Measurements from ENCODE around the gene NR4A1.

The NR4A1 gene

DNA sequence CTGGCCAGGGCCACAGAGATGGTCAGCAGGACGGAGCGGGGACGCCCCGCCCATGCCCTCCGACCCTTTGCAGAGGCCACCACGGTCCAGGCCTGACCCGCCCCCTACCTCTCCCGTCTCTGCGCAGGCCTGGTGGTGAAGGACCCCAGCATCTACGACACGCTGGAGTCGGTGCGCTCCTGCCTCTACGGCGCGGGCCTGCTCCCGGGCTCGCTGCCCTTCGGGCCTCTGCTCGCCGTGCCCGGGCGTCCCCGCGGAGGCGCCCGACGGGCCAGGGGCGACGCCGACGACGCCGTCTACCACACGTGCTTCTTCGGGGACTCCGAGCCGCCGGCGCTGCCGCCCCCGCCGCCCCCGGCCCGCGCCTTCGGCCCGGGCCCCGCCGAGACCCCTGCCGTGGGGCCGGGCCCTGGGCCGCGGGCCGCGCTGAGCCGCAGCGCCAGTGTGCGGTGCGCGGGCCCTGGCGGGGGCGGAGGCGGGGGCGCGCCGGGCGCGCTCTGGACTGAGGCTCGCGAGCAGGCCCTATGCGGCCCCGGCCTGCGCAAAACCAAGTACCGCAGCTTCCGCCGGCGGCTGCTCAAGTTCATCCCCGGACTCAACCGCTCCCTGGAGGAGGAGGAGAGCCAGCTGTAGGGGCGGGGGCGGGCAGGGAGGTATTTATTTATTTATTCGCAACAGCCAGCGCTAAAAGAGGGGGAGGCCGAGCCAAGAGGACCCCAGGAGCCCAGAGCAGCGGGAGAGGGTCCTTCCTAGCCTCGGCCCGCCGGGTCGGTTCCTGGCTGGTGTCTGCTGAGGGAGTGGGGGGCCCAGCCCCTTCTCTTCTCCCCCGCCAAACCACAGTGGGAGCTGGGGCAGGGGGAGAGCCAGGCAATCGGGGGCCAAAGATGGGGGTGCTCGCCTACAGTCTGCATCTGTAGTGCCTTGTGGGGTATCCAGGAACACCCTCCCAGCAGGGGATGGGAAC is 36.4 kb upstream of the NR4A1 start:
- DNase-seq (ENCODE audit: low read depth, low spot score), result no peak

DNA sequence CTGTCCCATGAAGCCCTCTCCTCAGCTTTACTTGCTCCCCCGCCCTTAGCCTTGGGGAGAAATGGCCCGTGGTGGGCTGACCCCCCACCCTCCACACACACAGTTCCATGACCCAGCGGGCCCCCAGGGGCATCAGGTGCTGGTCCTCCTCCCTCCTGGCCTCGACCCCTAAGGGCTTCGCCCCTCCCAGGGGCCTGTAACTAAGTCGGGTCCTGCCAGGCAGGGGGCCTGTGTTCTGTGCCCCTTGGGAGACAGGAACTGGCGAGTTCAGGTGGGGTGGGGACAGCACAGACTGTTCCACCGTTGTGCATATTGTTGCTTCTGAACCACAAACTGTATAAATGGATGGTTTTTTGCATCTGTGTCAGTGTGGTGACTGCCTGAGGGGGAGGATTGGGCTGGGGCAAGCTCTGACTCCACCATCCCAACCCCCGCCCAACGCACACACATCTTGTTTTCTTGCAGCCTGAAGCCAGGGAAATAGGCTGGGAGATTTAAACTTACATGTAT is 35.7 kb upstream of the NR4A1 start:
- H3K4me3 ChIP-seq (ENCODE audit: low read length), result no peak overlapping the region; the same call in 1 of the 2 replicates
- peak; percentile 87 for DNase-seq (ENCODE audit: low read depth, low spot score)

More for the DNA sequence above, 36.4 kb upstream of the NR4A1 start:
- H3K4me3 ChIP-seq (ENCODE audit: low read length), result no peak overlapping the region

GRCh38 chr12:52018433-52019112 is 32.7 kb upstream of the NR4A1 start:
- H3K4me3 ChIP-seq (ENCODE audit: low read length), result no peak overlapping the region
- no peak for DNase-seq (ENCODE audit: low read depth, low spot score)

GRCh38 chr12:52019113-52019770 is 32.0 kb upstream of the NR4A1 start:
- no peak for DNase-seq (ENCODE audit: low read depth, low spot score)
- H3K4me3 ChIP-seq (ENCODE audit: low read length), result no peak overlapping the region

- peak overlapping the region; percentile 43 for H3K4me3 ChIP-seq (ENCODE audit: low read length)
- DNase-seq (ENCODE audit: low read depth, low spot score), result peak; percentile 73
Observed at GRCh38 chr12:52020539-52021336, 30.5 kb upstream of the NR4A1 start.

DNA sequence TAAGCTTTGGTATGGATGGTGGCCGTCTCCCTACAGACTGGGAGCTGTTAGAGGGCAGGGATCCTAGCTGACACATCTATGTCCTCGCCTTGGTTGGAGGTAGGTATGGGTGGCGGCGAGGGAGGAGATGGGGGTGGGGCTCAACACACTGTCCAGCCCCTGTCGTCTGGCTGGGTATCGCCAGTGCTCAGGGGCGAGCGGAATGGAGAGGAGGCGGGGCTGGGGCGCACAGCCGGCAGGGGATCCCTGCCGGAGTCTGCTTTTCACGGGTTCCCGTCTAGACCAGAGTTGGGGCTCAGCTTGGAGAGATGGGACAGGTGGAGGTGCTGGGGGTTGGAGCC is 28.4 kb upstream of the NR4A1 start:
- H3K4me3 ChIP-seq (ENCODE audit: low read length), result peak overlapping the region; percentile 62
- DNase-seq (ENCODE audit: low read depth, low spot score), result no peak

GRCh38 chr12:52023182-52023975 is 27.9 kb upstream of the NR4A1 start:
- peak; percentile 72 for DNase-seq (ENCODE audit: low read depth, low spot score)
- peak overlapping the region; percentile 62 for H3K4me3 ChIP-seq (ENCODE audit: low read length)

DNA sequence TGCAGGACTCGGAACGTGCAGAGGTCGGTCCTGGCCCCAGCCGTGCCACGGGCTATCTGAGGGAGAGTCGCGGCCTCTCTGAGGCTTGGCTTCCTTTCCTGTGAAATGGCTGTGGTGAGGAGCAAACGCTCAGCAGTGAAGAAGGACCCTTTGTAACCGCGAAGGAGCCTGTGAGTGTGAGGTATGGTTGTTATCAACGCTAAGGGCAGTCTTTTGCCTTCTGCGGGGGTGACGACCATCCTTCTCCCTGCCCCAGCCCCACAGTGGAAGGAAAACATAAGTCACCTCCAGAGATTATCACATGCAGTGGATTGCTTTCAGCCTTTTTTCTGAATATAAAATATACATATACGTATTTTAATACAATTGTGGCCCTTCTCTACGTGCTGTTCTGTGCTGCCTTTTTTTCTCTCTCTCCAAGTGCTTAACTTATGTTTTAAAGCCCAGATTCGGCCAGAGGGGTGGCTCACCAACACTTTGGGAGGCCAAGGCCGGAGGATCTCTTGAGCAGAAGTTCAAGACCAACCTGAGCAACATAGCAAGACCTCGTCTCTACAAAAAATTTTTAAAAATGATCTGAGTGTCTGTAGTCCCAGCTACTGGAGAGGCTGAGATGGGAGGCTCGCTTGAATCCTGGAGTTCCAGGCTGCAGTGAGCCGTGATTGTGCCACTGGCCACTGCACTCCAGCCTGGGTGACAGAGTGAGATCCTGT is 27.1 kb upstream of the NR4A1 start:
- peak overlapping the region; percentile 62 for H3K4me3 ChIP-seq (ENCODE audit: low read length)
- DNase-seq (ENCODE audit: low read depth, low spot score), result no peak

- DNase-seq (ENCODE audit: low read depth, low spot score), result peak; percentile 91
Observed at GRCh38 chr12:52024845-52025230, 26.4 kb upstream of the NR4A1 start.

DNA sequence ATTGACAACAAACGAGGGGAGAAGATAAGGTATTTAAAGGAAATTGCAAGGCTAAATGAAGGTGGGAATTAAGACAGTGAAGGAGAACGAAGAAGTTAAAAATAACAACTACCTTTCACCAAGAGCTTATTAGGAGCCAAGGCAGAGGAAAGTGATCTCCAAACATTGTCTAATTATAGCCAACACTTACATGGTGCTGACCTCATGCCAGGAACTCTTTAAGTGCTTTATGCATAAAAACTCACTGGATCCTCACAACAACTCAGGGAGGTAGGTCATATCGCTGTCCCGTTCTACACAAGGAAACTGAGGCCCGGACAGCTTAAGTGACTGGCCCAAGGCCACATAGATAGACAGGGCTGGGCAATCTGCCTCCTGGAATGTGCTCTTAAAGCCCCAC is 25.0 kb upstream of the NR4A1 start:
- no peak overlapping the region; the same call in 1 of the 2 replicates for H3K4me3 ChIP-seq (ENCODE audit: low read length)
- no peak for DNase-seq (ENCODE audit: low read depth, low spot score)

More at GRCh38 chr12:52024845-52025230, 26.4 kb upstream of the NR4A1 start:
- peak overlapping the region; percentile 62 for H3K4me3 ChIP-seq (ENCODE audit: low read length)

GRCh38 chr12:52027085-52027843 is 24.0 kb upstream of the NR4A1 start:
- DNase-seq (ENCODE audit: low read depth, low spot score), result no peak
- no peak overlapping the region for H3K4me3 ChIP-seq (ENCODE audit: low read length)

GRCh38 chr12:52029685-52030084 is 21.6 kb upstream of the NR4A1 start:
- no peak for DNase-seq (ENCODE audit: low read depth, low spot score)
- H3K4me3 ChIP-seq (ENCODE audit: low read length), result no peak overlapping the region

DNA sequence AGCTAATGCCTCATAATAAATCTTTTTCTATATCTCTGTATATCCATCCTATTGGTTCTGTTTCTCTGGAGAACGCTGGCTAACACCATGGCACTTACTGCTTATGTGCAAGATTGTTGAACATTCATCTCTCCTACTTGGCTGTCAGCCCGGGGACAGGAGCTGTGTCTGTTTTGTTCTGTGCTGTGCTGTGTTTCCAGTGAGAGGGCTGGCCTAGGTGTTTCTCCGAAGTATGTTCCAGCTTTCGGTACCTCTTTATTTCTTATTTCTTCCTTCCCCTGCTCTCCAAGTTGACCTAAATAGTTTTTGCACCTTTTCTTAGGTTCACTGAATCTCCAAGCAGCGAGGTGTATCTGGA is 18.8 kb upstream of the NR4A1 start:
- no peak for DNase-seq (ENCODE audit: low read depth, low spot score)
- peak overlapping the region; percentile 33 for H3K4me3 ChIP-seq (ENCODE audit: low read length)

DNA sequence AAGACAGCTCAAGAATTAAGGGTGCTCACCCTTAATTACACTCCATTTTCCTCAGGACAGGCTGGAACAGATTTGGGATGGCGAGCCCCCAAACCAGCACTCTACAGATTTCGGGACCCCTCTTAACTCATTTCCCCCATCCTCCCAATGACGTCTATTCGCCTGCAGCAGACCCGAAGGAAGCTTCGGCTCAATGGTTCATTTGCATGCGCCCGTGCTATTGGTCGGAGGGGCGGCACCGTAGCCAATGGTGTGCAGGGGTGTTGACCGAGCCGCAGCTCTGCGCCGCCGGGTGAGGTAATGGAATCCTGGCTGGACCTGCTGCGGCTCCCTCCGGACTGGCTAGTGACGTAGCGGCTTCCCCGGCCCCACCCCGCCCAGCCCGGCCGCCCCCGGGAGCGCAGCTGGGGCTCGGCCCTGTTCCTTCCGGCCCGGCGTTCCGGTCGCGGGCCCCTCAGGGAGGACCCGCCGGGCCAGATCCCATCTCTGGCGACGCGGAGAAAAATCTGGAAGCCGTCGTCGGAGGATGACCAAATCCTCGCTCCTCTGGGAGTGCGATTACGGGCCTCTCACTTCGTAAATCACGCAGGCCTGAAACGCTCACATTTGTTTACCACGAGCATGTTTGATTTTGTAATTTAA is 18.3 kb upstream of the NR4A1 start:
- peak; percentile 85 for DNase-seq (ENCODE audit: low read depth, low spot score)
- peak overlapping the region; percentile 46 for H3K4me3 ChIP-seq (ENCODE audit: low read length)

- DNase-seq (ENCODE audit: low read depth, low spot score), result no peak
- peak overlapping the region; percentile 46 for H3K4me3 ChIP-seq (ENCODE audit: low read length)
Observed at GRCh38 chr12:52033446-52034140, 17.6 kb upstream of the NR4A1 start.

- H3K4me3 ChIP-seq (ENCODE audit: low read length), result no peak overlapping the region
- DNase-seq (ENCODE audit: low read depth, low spot score), result no peak
Observed at GRCh38 chr12:52035190-52035589, 16.1 kb upstream of the NR4A1 start.

Data from Jurkat, Clone E6-1 (cell line).